Liver (tissue), 9 donors: ENCODE measurements around the gene APOBEC3A. TPM values are rescaled to one million over a fixed set of nuclear protein-coding genes. Genes with fewer than 3 reads are reported as not detected.
"Not testable (repeated sequence)": the region's sequence is repeated elsewhere in the genome, so short reads cannot be mapped to it uniquely, and the experiment has no call there.

Experiments
- DNase-seq: peaks from one replicate; pipeline ENCODE4 v3.0.0-alpha.2; 2017; ENCODE audit warnings: low spot score
- H3K27ac ChIP-seq, 2 donors: one replicate each; pipeline ENCODE4 v1.7.0; 2013; ENCODE audit warnings: inconsistent platforms in 2 of 2, low read length in 2 of 2, control low read depth in 1 of 2, low read depth in 1 of 2, mild to moderate bottlenecking in 1 of 2
- H3K27me3 ChIP-seq, 4 donors: one replicate each; pipeline versions ENCODE4 v1.6.1 to v1.7.0; 2013; ENCODE audit warnings: low read length in 3 of 4, inconsistent platforms in 1 of 4, mild to moderate bottlenecking in 1 of 4, moderate library complexity in 1 of 4; ENCODE audit not compliant: control insufficient read depth in 4 of 4, insufficient read depth in 4 of 4
- H3K36me3 ChIP-seq, 4 donors: one replicate each; pipeline versions ENCODE4 v1.6.1 to v1.7.0; 2013; ENCODE audit warnings: low read length in 3 of 4, mild to moderate bottlenecking in 3 of 4, low read depth in 1 of 4, moderate library complexity in 1 of 4; ENCODE audit not compliant: control insufficient read depth in 4 of 4, insufficient read depth in 3 of 4
- H3K4me1 ChIP-seq, 4 donors: one replicate each; pipeline versions ENCODE4 v1.6.1 to v1.7.0; 2013; ENCODE audit warnings: low read length in 3 of 4, mild to moderate bottlenecking in 3 of 4, moderate library complexity in 1 of 4; ENCODE audit not compliant: control insufficient read depth in 4 of 4, insufficient read depth in 4 of 4
- H3K4me3 ChIP-seq, 3 donors: one replicate each; pipeline versions ENCODE4 v1.6.1 to v1.7.0; 2013; ENCODE audit warnings: low read length in 3 of 3, control low read depth in 1 of 3, low read depth in 1 of 3, mild to moderate bottlenecking in 1 of 3
- H3K9ac ChIP-seq, 2 donors: one replicate each; pipeline ENCODE4 v1.7.0; 2013; ENCODE audit warnings: low read length in 2 of 2, mild to moderate bottlenecking in 2 of 2, moderate library complexity in 2 of 2, control low read depth in 1 of 2, low read depth in 1 of 2
- H3K9me3 ChIP-seq, 4 donors: one replicate each; pipeline versions ENCODE4 v1.6.1 to v1.7.0; 2013; ENCODE audit warnings: low read length in 3 of 4; ENCODE audit not compliant: control insufficient read depth in 4 of 4
- ATF3 ChIP-seq: IDR thresholded peaks from 2 replicates; pipeline ENCODE4 v1.6.1; 2016; ENCODE audit warnings: antibody characterized with exemption
- FOXA1 ChIP-seq: IDR thresholded peaks from 2 replicates; pipeline ENCODE4 v1.6.1; 2016; ENCODE audit warnings: antibody characterized with exemption
- GABPA ChIP-seq, 2 donors: IDR thresholded peaks in 1 of 2; conservative IDR thresholded peaks in 1 of 2; 2 replicates each; pipeline ENCODE4 v1.6.1; 2016; ENCODE audit warnings: antibody characterized with exemption in 2 of 2, mild to moderate bottlenecking in 1 of 2, moderate library complexity in 1 of 2
- HNF4G ChIP-seq: IDR thresholded peaks from 2 replicates; pipeline ENCODE4 v1.6.1; 2016; ENCODE audit warnings: antibody characterized with exemption
- JUND ChIP-seq, 2 donors: IDR thresholded peaks; 2 replicates each; pipeline ENCODE4 v1.6.1; 2016; ENCODE audit warnings: antibody characterized with exemption in 2 of 2
- MAX ChIP-seq: IDR thresholded peaks from 2 replicates; pipeline ENCODE4 v1.6.1; 2016; ENCODE audit warnings: antibody characterized with exemption
- NR2F2 ChIP-seq: IDR thresholded peaks from 2 replicates; pipeline ENCODE4 v1.6.1; 2016; ENCODE audit warnings: antibody characterized with exemption
- RAD21 ChIP-seq, 2 donors: IDR thresholded peaks; 2 replicates each; pipeline ENCODE4 v1.6.1; 2016; ENCODE audit warnings: antibody characterized with exemption in 2 of 2, mild to moderate bottlenecking in 2 of 2
- SP1 ChIP-seq: IDR thresholded peaks from 2 replicates; pipeline ENCODE4 v1.6.1; 2018; ENCODE audit warnings: antibody characterized with exemption, mild to moderate bottlenecking
- TAF1 ChIP-seq: conservative IDR thresholded peaks from 2 replicates; pipeline ENCODE4 v1.6.1; 2016; ENCODE audit warnings: antibody characterized with exemption, mild to moderate bottlenecking
- YY1 ChIP-seq: IDR thresholded peaks from 2 replicates; pipeline ENCODE4 v1.6.1; 2016; ENCODE audit warnings: antibody characterized with exemption, mild to moderate bottlenecking
- ZBTB33 ChIP-seq: IDR thresholded peaks from 2 replicates; pipeline ENCODE4 v1.6.1; 2016; ENCODE audit warnings: antibody characterized with exemption
- WGBS: extraction: QIAGEN DNeasy Blood & Tissue Kit; methylation state at CpG from one replicate; pipeline ENCODE4 v1.1.7; 2013; 5-methylcytosine and 5-hydroxymethylcytosine counted together
- polyA plus RNA-seq, 2 donors: library from polyadenylated mRNA; stranded (reverse) in 1 of 2; unstranded in 1 of 2; fragments of 200-250 nt in 1 of 2; fragments of >200 nt in 1 of 2; fragmentation: Nextera tagmentation in 1 of 2; extraction: Ambion mirVana in 1 of 2; gene quantifications; one replicate each; pipeline versions ENCODE4 v1.2.1 to v1.2.3, GENCODE V29; 2013 to 2015
- total RNA-seq, 2 donors: library from RNA; depleted of rRNA; stranded (reverse); fragments of >200 nt; gene quantifications; one replicate each; pipeline ENCODE4 v1.2.3, GENCODE V29; 2014
- donor health status: healthy.
- donor health status: healthy.
- donor health status: healthy.
- donor health status: healthy.
- donor health status: healthy.

Gene APOBEC3A
- total and polyA plus RNA-seq, 4 donors = 0.26 to 8.7 (median 4.6) TPM

GRCh38 chr22:38986629-38987028, 29.2 kb downstream of the APOBEC3A start:
- 98% methylated on average over 3 of the region's 3 CpGs for WGBS
- no peak overlapping the region for H3K4me3 ChIP-seq
- H3K4me1 ChIP-seq = peaks cover 0 to 4% (median 0%) of the 10 kb centered on the region in 4 donors
- DNase-seq = no peak
- H3K27ac ChIP-seq = no peak overlapping the region
- no peaks in the 10 kb centered on the region for H3K36me3 ChIP-seq
- H3K9ac ChIP-seq = no peak overlapping the region
- no peaks in the 10 kb centered on the region for H3K27me3 ChIP-seq
- no peak for TF ChIP-seq TAF1
- TF ChIP-seq JUND (IDR thresholded peaks at IDR 0.05) = no peak
- no peak for TF ChIP-seq HNF4G
- no peak for TF ChIP-seq ZBTB33
- no peak for TF ChIP-seq NR2F2
- no peak for TF ChIP-seq GABPA (IDR thresholded peaks at IDR 0.05 in 1 of 2, conservative IDR thresholded peaks at IDR 0.05 in 1 of 2)
- no peak for TF ChIP-seq YY1
- no peak for TF ChIP-seq RAD21 (IDR thresholded peaks at IDR 0.05)
- TF ChIP-seq FOXA1 = no peak
- no peak for TF ChIP-seq MAX
- H3K9me3 ChIP-seq = no peaks in the 10 kb centered on the region

GRCh38 chr22:38987171-38987895, 29.9 kb downstream of the APOBEC3A start:
- Histone ChIP-seq H3K4me3 (no peak overlapping the region), H3K36me3 (no peaks in the 10 kb centered on the region), H3K9me3 (no peaks in the 10 kb centered on the region), H3K27me3 (no peaks in the 10 kb centered on the region), H3K27ac (no peak overlapping the region), H3K4me1 (peaks cover 0 to 3% (median 0%) of the 10 kb centered on the region in 4 donors), H3K9ac (no peak overlapping the region)
- TF ChIP-seq HNF4G (no peak), SP1 (no peak), TAF1 (no peak)
- DNase-seq = no peak
- 84% methylated on average over 8 of the region's 8 CpGs for WGBS

- H3K27ac ChIP-seq = no peak overlapping the region
- H3K4me1 ChIP-seq = no peaks in the 10 kb centered on the region
- H3K4me3 ChIP-seq = no peak overlapping the region
- no peak for DNase-seq
- no peaks in the 10 kb centered on the region for H3K27me3 ChIP-seq
- whole genome bisulfite sequencing = 93% methylated on average over 6 of the region's 6 CpGs
- no peak overlapping the region for H3K9ac ChIP-seq
- H3K9me3 ChIP-seq = no peaks in the 10 kb centered on the region
- TF ChIP-seq RAD21 (IDR thresholded peaks at IDR 0.05) (no peak), YY1 (no peak), ATF3 (no peak), SP1 (no peak), JUND (IDR thresholded peaks at IDR 0.05) (no peak), GABPA (IDR thresholded peaks at IDR 0.05 in 1 of 2, conservative IDR thresholded peaks at IDR 0.05 in 1 of 2) (no peak)
- no peaks in the 10 kb centered on the region for H3K36me3 ChIP-seq
Measured at GRCh38 chr22:38989466-38989865, 32.1 kb downstream of the APOBEC3A start.

- not testable (repeated sequence) for DNase-seq, H3K27me3 ChIP-seq, H3K9ac ChIP-seq, H3K36me3 ChIP-seq, H3K4me3 ChIP-seq, H3K9me3 ChIP-seq, H3K4me1 ChIP-seq, H3K27ac ChIP-seq
- 55% methylated on average over 9 of the region's 12 CpGs for WGBS
Measured at GRCh38 chr22:38992871-38993371, 35.5 kb downstream of the APOBEC3A start.
